PC-9 (cell line): ENCODE data around the gene CNIH3. TPM values are rescaled to one million over a fixed set of nuclear protein-coding genes. Genes with fewer than 3 reads are reported as not detected.
"Not testable (repeated sequence)": the region's sequence is repeated elsewhere in the genome, so short reads cannot be mapped to it uniquely, and the experiment has no call there.

Source experiments
- BruUV-seq: library from RNA; stranded (reverse); fragments of 400-500 nt; replicated peaks from 2 replicates; lab custom pipeline; 2021; lab: Mats Ljungman, UMichigan
- CTCF ChIA-PET: fragments of 300-600 bp; sonication (Branson Sonifier 250); formaldehyde crosslinking; loops from one replicate; lab custom pipeline; 2022; ENCODE audit warnings: antibody characterized with exemption; lab: Charles Lee
- POLR2A ChIA-PET: fragments of 300-600 bp; sonication (Branson Sonifier 250); formaldehyde crosslinking; loops from one replicate; lab custom pipeline; 2022; ENCODE audit warnings: antibody characterized with exemption; ENCODE audit not compliant: unreplicated experiment; lab: Charles Lee
- DNase-seq, 2 experiments: peaks; one replicate each; pipeline versions ENCODE4 v3.0.0 to v3.0.0-alpha.2; 2015 to 2022; ENCODE audit warnings: mixed read lengths in 1 of 2
- H2AFZ ChIP-seq: fragments of 200-600 bp; sonication (generic); 2 replicates; pipeline ENCODE4 v1.8.1; 2017; ENCODE audit warnings: antibody characterized with exemption
- H3F3A ChIP-seq: fragments of 200-600 bp; sonication (generic); 2 replicates; pipeline ENCODE4 v1.8.1; 2017; ENCODE audit warnings: antibody characterized with exemption, mild to moderate bottlenecking, low read depth; ENCODE audit not compliant: insufficient read depth
- H3K27ac ChIP-seq: fragments of 200-600 bp; sonication (generic); 2 replicates; pipeline ENCODE4 v1.6.1; 2016; ENCODE audit warnings: mixed run types
- H3K27me3 ChIP-seq: fragments of 200-600 bp; sonication (generic); 2 replicates; pipeline ENCODE4 v1.6.1; 2016; ENCODE audit warnings: low read depth, mixed run types; ENCODE audit not compliant: insufficient read depth
- H3K36me3 ChIP-seq: fragments of 200-600 bp; sonication (generic); 2 replicates; pipeline ENCODE4 v1.6.1; 2016; ENCODE audit warnings: low read depth, mixed run types
- H3K4me1 ChIP-seq: fragments of 200-600 bp; sonication (generic); replicated peaks from 2 replicates; pipeline ENCODE4 v1.6.1; 2016; ENCODE audit warnings: mixed run types; ENCODE audit not compliant: insufficient read depth
- H3K4me2 ChIP-seq: fragments of 200-600 bp; sonication (generic); 2 replicates; pipeline ENCODE4 v1.6.1; 2017; ENCODE audit warnings: mixed run types
- H3K4me3 ChIP-seq: fragments of 200-600 bp; sonication (generic); 2 replicates; pipeline ENCODE4 v1.6.1; 2016; ENCODE audit warnings: mixed run types
- H3K79me2 ChIP-seq: fragments of 200-600 bp; sonication (generic); 2 replicates; pipeline ENCODE4 v1.6.1; 2017; ENCODE audit warnings: low read depth, mixed run types
- H3K9me2 ChIP-seq: fragments of 200-600 bp; sonication (generic); 2 replicates; pipeline ENCODE4 v1.8.1; 2017; ENCODE audit warnings: mild to moderate bottlenecking; ENCODE audit not compliant: insufficient read depth
- H3K9me3 ChIP-seq: fragments of 200-600 bp; sonication (generic); 2 replicates; pipeline ENCODE4 v1.8.1; 2016; ENCODE audit warnings: low read depth; ENCODE audit not compliant: insufficient read depth
- H4K20me1 ChIP-seq: fragments of 200-600 bp; sonication (generic); 2 replicates; pipeline ENCODE4 v1.8.1; 2017; ENCODE audit not compliant: insufficient read depth
- EZH2 ChIP-seq: fragments of 200-600 bp; sonication (generic); IDR thresholded peaks from 2 replicates; pipeline ENCODE4 v1.8.0; 2017; ENCODE audit warnings: antibody characterized with exemption, low read depth
- intact Hi-C: fragments of 100-400 bp; cut with micrococcal nuclease; formaldehyde crosslinking; loops from one replicate; pipeline ENCODE4 v1.10.0; 2022; ENCODE audit not compliant: unreplicated experiment
- total RNA-seq: library from RNA; stranded (reverse); gene quantifications from 2 replicates; pipeline ENCODE4 v1.2.3, GENCODE V29; 2021
- TF ChIP-seq, protein P1 (sequence below): fragments of 200-600 bp; sonication (generic); conservative IDR thresholded peaks from 2 replicates; pipeline ENCODE4 v1.6.1; 2017; ENCODE audit warnings: mixed run types, antibody characterized with exemption, mild to moderate bottlenecking, moderate library complexity

Gene CNIH3
- total RNA-seq, 1 experiment from 2014 or later: 8.4 TPM

DNA sequence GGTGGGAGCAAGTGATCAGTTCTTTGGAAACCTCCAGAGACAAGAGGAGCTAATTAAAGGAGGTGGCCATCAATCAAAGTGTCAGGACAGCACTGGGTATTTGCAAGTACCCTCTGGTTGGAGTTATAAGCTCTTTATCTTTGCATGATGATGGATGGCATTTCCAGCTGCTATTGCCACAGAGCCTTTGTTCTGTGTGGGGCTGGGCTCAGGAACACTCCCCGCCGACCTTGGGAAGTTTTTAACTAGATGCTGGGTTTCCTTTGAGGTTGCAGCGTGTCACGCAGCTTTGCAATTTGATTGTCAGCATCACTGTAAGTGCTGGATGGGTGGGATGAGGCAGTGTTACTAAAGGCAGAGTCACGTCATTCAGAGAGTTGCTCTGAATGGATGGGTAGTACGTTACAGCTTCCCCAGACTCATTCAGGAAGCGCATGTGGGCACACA is 68.9 kb downstream of the CNIH3 start:
- no peaks in the 10 kb centered on the region for H4K20me1 ChIP-seq
- no peaks in the 10 kb centered on the region for H3K79me2 ChIP-seq
- no peaks in the 10 kb centered on the region for H3K36me3 ChIP-seq
- CTCF ChIA-PET: no interaction called here
- H3K9me2 ChIP-seq: no peaks in the 10 kb centered on the region
- BruUV-seq: no TSS peak
- POLR2A ChIA-PET: interaction anchor here (0.5 kb wide), 1 partner anchor 21 kb away, joined by 33 read pairs; no protein-coding TSS in a partner anchor
- H3K9me3 ChIP-seq: no peaks in the 10 kb centered on the region
- intact Hi-C loops: no loop called here
- H3K27me3 ChIP-seq: no peaks in the 10 kb centered on the region
- no peaks in the 10 kb centered on the region for H3K4me1 ChIP-seq
- H3K4me3 ChIP-seq: no peak overlapping the region
- no peak for TF ChIP-seq EZH2
- TF ChIP-seq, protein P1, sequence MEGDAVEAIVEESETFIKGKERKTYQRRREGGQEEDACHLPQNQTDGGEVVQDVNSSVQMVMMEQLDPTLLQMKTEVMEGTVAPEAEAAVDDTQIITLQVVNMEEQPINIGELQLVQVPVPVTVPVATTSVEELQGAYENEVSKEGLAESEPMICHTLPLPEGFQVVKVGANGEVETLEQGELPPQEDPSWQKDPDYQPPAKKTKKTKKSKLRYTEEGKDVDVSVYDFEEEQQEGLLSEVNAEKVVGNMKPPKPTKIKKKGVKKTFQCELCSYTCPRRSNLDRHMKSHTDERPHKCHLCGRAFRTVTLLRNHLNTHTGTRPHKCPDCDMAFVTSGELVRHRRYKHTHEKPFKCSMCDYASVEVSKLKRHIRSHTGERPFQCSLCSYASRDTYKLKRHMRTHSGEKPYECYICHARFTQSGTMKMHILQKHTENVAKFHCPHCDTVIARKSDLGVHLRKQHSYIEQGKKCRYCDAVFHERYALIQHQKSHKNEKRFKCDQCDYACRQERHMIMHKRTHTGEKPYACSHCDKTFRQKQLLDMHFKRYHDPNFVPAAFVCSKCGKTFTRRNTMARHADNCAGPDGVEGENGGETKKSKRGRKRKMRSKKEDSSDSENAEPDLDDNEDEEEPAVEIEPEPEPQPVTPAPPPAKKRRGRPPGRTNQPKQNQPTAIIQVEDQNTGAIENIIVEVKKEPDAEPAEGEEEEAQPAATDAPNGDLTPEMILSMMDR: no peak
- no peak overlapping the region for H3K27ac ChIP-seq
- H3K4me2 ChIP-seq: no peak overlapping the region
- no peak for DNase-seq
- no peaks in the 10 kb centered on the region for H3F3A ChIP-seq
- H2AFZ ChIP-seq: no peak overlapping the region

DNA sequence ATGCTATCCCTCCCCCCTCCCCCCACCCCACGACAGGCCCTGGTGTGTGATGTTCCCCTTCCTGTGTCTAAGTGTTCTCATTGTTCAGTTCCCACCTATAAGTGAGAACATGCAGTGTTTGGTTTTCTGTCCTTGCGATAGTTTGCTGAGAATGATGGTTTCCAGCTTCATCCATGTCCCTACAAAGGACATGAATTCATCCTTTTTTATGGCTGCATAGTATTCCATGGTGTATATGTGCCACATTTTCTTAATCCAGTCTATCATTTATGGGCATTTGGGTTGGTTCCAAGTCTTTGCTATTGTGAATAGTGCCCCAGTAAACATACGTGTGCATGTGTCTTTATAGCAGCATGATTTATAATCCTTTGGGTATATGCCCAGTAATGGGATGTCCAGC is 70.0 kb downstream of the CNIH3 start:
- BruUV-seq, H3K27me3 ChIP-seq, H3K4me3 ChIP-seq, H4K20me1 ChIP-seq, H2AFZ ChIP-seq, intact Hi-C loops, CTCF ChIA-PET, H3K9me3 ChIP-seq, H3F3A ChIP-seq, DNase-seq, H3K9me2 ChIP-seq, H3K36me3 ChIP-seq, H3K4me2 ChIP-seq, H3K4me1 ChIP-seq, H3K27ac ChIP-seq, H3K79me2 ChIP-seq, POLR2A ChIA-PET: not testable (repeated sequence)

DNA sequence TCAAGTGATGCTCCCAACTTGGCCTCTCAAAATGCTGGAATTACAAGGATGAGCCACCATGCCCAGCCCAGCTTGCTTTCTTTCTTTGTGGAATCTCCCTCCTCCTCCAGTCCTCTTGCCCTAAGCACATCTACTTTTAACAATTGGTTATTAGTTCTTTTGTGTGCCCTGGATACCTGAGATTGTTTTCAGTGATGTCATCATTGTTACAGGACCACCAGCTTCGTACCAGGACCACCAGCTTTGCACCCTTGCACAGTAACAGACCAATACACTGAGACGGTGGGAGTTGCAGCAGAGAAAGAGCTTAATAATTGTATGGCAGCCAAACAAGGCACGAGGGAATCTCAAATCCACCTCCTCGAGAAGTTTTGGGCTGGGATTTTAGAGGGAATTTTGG is 71.3 kb downstream of the CNIH3 start:
- BruUV-seq: no TSS peak
- TF ChIP-seq, protein P1: no peak
- TF ChIP-seq EZH2: no peak
- CTCF ChIA-PET: no interaction called here
- H3K4me3 ChIP-seq: no peak overlapping the region
- H3K9me2 ChIP-seq: no peaks in the 10 kb centered on the region
- DNase-seq: no peak
- intact Hi-C loops: no loop called here
- H3F3A ChIP-seq: no peaks in the 10 kb centered on the region
- H4K20me1 ChIP-seq: no peaks in the 10 kb centered on the region
- H2AFZ ChIP-seq: no peak overlapping the region
- H3K4me2 ChIP-seq: no peak overlapping the region
- H3K27ac ChIP-seq: no peak overlapping the region
- H3K4me1 ChIP-seq: no peaks in the 10 kb centered on the region
- no peaks in the 10 kb centered on the region for H3K27me3 ChIP-seq
- no peaks in the 10 kb centered on the region for H3K9me3 ChIP-seq
- no peaks in the 10 kb centered on the region for H3K79me2 ChIP-seq
- POLR2A ChIA-PET: no interaction called here
- H3K36me3 ChIP-seq: no peaks in the 10 kb centered on the region

DNA sequence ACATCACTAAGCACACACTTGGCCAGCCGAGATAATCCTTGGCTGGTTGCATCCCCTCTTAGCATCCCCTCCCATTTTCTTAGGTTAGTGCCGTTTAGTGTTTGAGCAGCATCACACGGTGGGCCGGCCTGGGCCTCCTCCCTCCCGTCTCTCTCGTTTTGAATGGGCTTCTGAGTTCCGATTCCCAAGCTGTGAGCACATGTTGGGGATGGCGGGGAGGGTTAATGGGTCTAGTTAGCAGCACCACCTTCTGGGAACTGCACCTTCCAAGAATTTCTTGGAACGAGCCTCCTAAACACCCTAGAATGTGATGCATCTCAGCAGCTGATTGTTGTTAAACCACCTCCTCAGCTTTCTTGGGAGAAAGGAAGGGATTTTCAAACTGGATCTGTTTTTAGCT is 73.3 kb downstream of the CNIH3 start:
- Histone ChIP-seq H3K36me3 (no peaks in the 10 kb centered on the region), H3K9me2 (no peaks in the 10 kb centered on the region), H3K79me2 (no peaks in the 10 kb centered on the region), H3K27me3 (no peaks in the 10 kb centered on the region), H3K4me2 (no peak overlapping the region), H2AFZ (no peak overlapping the region), H4K20me1 (no peaks in the 10 kb centered on the region), H3K4me1 (no peaks in the 10 kb centered on the region), H3K4me3 (no peak overlapping the region), H3K27ac (no peak overlapping the region), H3K9me3 (no peaks in the 10 kb centered on the region), H3F3A (no peaks in the 10 kb centered on the region)
- DNase-seq: no peak
- intact Hi-C loops: no loop called here
- no TSS peak for BruUV-seq
- TF ChIP-seq, protein P1: no peak
- ChIA-PET CTCF (no interaction called here), POLR2A (no interaction called here)
